ENCODE data around the gene NOL12.
A peak's percentile ranks its signal among the peaks of the same experiment; 100 is the strongest.

NOL12 gene

GRCh38 chr22:37674951-37675929 is 10.9 kb upstream of the NOL12 start, which contains the start of gene LGALS1:
LGALS1 (plus strand) TSS chr22:37675636; CDS start chr22:37675703, 67 bp downstream.
- Histone ChIP-seq H3K79me2 (ENCODE audit: control insufficient read depth, low read length) (no peaks in the 10 kb centered on the region; the same call in 1 of the 2 replicates), H3K36me3 (ENCODE audit: control insufficient read depth, low read length) (peaks cover 6% of the 10 kb centered on the region; the same call in 1 of the 2 replicates), H3K27ac (ENCODE audit: low read depth, low read length) (peak within 1 kb of the TSS; percentile 79), H4K20me1 (ENCODE audit: control insufficient read depth, insufficient read depth, low read depth, low read length) (no peaks in the 10 kb centered on the region), H3K4me1 (ENCODE audit: control insufficient read depth, low read length) (peaks cover 63% of the 10 kb centered on the region), H3K4me3 (ENCODE audit: low read length) (peak within 1 kb of the TSS; percentile 74), H3K4me2 (ENCODE audit: low read length) (peak within 1 kb of the TSS; percentile 87), H3F3A (ENCODE audit: control insufficient read depth, insufficient read depth) (peaks cover 29% of the 10 kb centered on the region), H3K27me3 (ENCODE audit: control insufficient read depth, low read length) (no peaks in the 10 kb centered on the region), H3K9me2 (replicated peaks; ENCODE audit: control insufficient read depth, low read length) (no peaks in the 10 kb centered on the region), H3K9me3 (ENCODE audit: control insufficient read depth, insufficient read depth, low read length) (no peaks in the 10 kb centered on the region)
- TF ChIP-seq CTCF (IDR thresholded peaks at IDR 0.05; ENCODE audit: low read depth, low read length, poor library complexity, severe bottlenecking) = no peak
- TF ChIP-seq EZH2phosphoT487 (IDR thresholded peaks at IDR 0.05; ENCODE audit: borderline replicate concordance, low read length) = no peak

DNA sequence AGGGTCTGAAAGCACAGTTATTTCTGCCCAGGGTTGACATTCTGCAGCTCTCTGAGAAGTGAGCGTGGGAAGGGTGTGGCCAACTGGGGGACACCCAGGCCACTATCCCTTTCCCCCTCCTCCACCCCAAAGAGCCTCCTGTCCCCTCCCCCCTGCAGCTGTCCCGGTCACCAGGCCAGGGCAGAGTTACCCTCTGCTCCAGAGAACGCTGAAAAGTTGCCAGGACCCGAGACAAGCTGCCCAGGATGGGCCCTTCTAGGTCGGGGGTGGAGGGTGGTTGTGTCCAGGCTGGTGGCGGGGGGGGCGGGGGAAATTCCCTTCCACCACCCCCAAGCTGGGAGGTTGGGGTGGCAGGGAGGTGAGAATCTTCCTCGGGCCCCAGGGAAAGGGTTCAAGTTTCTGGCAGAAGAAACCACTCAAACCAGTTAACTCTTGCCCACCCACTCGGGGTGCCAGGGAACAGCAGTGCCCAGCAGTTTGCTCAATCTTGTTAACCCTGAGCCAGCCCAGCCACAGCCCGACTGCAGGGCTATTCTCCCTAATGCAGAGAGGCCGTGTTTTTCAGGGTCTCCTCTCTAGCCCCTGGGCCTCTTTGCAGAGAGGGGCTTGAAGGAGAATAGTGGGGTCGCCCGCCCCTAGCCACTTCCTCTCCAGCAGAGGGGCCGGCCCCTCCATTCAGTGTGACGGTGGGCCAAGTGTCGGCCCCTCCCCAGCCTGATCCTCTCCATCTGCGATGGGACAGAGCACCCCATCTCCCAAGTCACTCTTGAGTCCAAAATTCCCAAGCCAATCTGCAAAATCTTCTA is 10.0 kb upstream of the NOL12 start:
- no peaks in the 10 kb centered on the region for H4K20me1 ChIP-seq (ENCODE audit: control insufficient read depth, insufficient read depth, low read depth, low read length)
- peaks cover 6% of the 10 kb centered on the region; the same call in 1 of the 2 replicates for H3K36me3 ChIP-seq (ENCODE audit: control insufficient read depth, low read length)
- H3K4me2 ChIP-seq (ENCODE audit: low read length) = peak overlapping the region; percentile 87
- H3K4me1 ChIP-seq (ENCODE audit: control insufficient read depth, low read length) = peaks cover 62% of the 10 kb centered on the region
- peaks cover 29% of the 10 kb centered on the region for H3F3A ChIP-seq (ENCODE audit: control insufficient read depth, insufficient read depth)
- H3K27ac ChIP-seq (ENCODE audit: low read depth, low read length) = peak overlapping the region; percentile 79
- H3K9me2 ChIP-seq (replicated peaks; ENCODE audit: control insufficient read depth, low read length) = no peaks in the 10 kb centered on the region
- H3K4me3 ChIP-seq (ENCODE audit: low read length) = peak overlapping the region; percentile 74
- TF ChIP-seq EZH2phosphoT487 (IDR thresholded peaks at IDR 0.05; ENCODE audit: borderline replicate concordance, low read length) (no peak), CTCF (IDR thresholded peaks at IDR 0.05; ENCODE audit: low read depth, low read length, poor library complexity, severe bottlenecking) (no peak)
- H3K27me3 ChIP-seq (ENCODE audit: control insufficient read depth, low read length) = no peaks in the 10 kb centered on the region
- H3K79me2 ChIP-seq (ENCODE audit: control insufficient read depth, low read length) = no peaks in the 10 kb centered on the region; the same call in 1 of the 2 replicates
- H3K9me3 ChIP-seq (ENCODE audit: control insufficient read depth, insufficient read depth, low read length) = no peaks in the 10 kb centered on the region

- peak overlapping the region; percentile 87 for H3K4me2 ChIP-seq (ENCODE audit: low read length)
- TF ChIP-seq EZH2phosphoT487 (IDR thresholded peaks at IDR 0.05; ENCODE audit: borderline replicate concordance, low read length) = no peak
- TF ChIP-seq CTCF (IDR thresholded peaks at IDR 0.05; ENCODE audit: low read depth, low read length, poor library complexity, severe bottlenecking) = no peak
- peak overlapping the region; percentile 74 for H3K4me3 ChIP-seq (ENCODE audit: low read length)
- H4K20me1 ChIP-seq (ENCODE audit: control insufficient read depth, insufficient read depth, low read depth, low read length) = no peaks in the 10 kb centered on the region
- peak overlapping the region; percentile 79 for H3K27ac ChIP-seq (ENCODE audit: low read depth, low read length)
- H3K9me2 ChIP-seq (replicated peaks; ENCODE audit: control insufficient read depth, low read length) = no peaks in the 10 kb centered on the region
- no peaks in the 10 kb centered on the region; the same call in 1 of the 2 replicates for H3K36me3 ChIP-seq (ENCODE audit: control insufficient read depth, low read length)
- no peaks in the 10 kb centered on the region for H3K27me3 ChIP-seq (ENCODE audit: control insufficient read depth, low read length)
- H3K4me1 ChIP-seq (ENCODE audit: control insufficient read depth, low read length) = peaks cover 62% of the 10 kb centered on the region
- H3K9me3 ChIP-seq (ENCODE audit: control insufficient read depth, insufficient read depth, low read length) = no peaks in the 10 kb centered on the region
- no peaks in the 10 kb centered on the region; the same call in 1 of the 2 replicates for H3K79me2 ChIP-seq (ENCODE audit: control insufficient read depth, low read length)
- H3F3A ChIP-seq (ENCODE audit: control insufficient read depth, insufficient read depth) = peaks cover 26% of the 10 kb centered on the region
Observed at GRCh38 chr22:37676736-37677492, 9.2 kb upstream of the NOL12 start.
